ENCODE data around the gene TMEM59.

DNA sequence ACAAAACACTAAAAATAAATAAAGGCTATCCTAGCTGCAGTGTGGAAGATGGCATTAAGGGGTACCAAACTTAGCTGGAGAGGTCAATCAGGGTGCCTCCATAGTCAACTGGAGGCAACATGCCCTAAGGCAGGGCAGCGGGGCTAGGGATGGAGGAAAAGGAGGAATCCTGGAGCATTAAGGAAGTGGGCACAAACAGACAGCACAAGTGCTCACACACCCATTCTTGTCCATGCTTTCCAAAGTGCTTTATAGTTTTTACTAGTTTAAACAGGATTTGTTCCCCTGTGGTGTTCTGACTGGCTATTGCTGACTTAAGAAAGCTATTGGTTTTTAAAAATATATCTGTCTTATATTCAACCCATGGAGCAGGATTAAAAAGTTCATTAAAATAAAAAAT lies 33.8 kb upstream of the TMEM59 start:
- TF ChIP-seq, protein P1, sequence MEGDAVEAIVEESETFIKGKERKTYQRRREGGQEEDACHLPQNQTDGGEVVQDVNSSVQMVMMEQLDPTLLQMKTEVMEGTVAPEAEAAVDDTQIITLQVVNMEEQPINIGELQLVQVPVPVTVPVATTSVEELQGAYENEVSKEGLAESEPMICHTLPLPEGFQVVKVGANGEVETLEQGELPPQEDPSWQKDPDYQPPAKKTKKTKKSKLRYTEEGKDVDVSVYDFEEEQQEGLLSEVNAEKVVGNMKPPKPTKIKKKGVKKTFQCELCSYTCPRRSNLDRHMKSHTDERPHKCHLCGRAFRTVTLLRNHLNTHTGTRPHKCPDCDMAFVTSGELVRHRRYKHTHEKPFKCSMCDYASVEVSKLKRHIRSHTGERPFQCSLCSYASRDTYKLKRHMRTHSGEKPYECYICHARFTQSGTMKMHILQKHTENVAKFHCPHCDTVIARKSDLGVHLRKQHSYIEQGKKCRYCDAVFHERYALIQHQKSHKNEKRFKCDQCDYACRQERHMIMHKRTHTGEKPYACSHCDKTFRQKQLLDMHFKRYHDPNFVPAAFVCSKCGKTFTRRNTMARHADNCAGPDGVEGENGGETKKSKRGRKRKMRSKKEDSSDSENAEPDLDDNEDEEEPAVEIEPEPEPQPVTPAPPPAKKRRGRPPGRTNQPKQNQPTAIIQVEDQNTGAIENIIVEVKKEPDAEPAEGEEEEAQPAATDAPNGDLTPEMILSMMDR (IDR thresholded peaks at IDR 0.05): no peak
- TF ChIP-seq POLR2A (IDR thresholded peaks at IDR 0.05): no peak
